GM21360 (cell line): ENCODE measurements around the gene SLC32A1.

ENCODE experiments used
- ATAC-seq: cut with Tn5 transposase; IDR thresholded peaks from one replicate; pipeline ENCODE4 v1.9.1; 2021; ENCODE audit warnings: mild to moderate bottlenecking, moderate library complexity; ENCODE audit not compliant: unreplicated experiment

SLC32A1 gene

GRCh38 chr20:38751360-38751976 is 27.2 kb downstream of the SLC32A1 start:
- no peak for ATAC-seq

DNA sequence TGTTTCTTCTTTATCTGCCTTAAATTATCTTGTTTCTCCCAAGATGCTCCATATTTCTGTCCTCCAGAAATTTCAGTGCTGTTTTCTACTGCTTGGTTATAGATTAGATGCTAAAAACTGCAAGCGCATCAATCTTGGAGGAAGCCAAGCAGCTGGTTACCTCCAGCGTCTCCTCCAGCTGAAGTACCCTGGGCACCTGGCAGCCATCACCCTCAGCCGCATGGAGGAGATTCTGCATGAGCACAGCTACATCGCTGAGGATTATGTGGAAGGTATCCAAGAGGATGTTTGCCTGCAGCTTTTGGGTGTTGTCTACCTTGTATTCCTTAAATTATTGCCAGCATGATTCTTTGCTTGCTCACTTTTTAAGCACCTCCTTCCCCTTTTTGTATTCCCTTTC is 27.7 kb downstream of the SLC32A1 start:
- no peak for ATAC-seq

- no peak for ATAC-seq
Observed at GRCh38 chr20:38754924-38755323, 30.6 kb downstream of the SLC32A1 start.

DNA sequence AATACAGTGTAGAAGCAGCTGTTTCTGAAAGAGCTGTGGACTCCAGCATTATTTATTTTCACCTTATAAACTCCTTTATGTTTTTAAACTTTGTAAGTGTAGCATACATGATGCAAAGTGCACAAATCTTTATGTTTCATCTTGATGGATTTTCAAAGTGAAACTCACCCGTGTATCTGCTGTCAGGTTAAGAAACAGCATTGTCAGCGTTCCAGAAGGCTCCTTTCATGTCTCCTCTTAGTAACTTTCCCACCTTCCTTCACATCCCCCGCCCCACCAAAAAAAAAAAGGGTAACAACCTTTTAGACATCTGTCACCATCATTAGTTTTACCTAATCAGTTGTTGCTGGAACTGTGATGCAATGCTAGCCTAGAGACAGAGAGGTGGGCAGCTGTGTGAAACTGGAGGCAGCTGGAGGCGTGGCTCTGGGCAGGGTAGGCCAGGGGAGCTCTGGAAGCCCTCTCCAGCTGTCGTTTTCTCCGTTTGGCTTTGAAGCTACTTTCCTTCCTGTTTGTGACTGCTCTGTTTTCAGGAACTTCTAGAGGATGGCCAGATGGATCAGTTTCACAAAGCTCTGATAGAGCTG is 31.1 kb downstream of the SLC32A1 start:
- no peak for ATAC-seq

- ATAC-seq = no peak
Observed at GRCh38 chr20:38757145-38757775, 33.0 kb downstream of the SLC32A1 start.

DNA sequence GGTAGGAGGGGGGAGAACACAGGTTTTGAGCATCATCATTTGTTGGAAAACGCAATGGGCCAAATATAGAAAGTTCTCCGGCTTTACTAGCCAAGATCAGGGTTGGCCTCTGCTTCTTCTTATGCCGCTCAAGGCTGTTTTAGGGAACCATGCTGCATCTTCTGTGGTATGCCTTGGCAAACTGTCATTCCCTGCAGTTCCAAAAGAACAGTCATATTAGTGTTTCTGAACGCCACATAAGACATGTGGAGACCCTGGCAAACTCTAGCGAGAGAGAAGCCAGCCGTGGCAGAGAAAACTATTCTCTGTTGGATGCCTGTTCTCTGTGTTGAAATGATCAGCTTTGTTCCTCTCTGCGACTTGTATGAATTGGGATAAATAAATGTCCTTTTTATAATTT is 34.8 kb downstream of the SLC32A1 start:
- no peak for ATAC-seq

DNA sequence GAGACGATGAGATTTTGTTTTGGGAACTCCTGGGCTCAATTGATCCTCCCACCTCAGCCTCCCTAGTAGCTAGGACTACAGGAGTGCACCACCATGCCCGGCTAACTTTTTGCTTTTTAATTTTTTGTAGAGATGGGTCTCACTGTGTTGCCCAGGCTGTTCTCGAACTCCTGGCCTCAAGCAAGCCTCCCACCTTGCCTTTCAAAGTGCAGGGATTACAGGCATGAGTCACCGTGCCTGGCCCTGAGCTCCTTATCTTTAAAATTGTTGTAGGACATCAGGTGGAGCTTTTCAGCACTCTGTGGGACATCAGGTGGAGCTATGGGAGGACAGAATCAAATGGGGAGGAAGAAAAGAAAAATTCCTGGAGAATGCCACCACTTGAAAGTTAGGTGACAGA is 36.7 kb downstream of the SLC32A1 start:
- no peak for ATAC-seq

DNA sequence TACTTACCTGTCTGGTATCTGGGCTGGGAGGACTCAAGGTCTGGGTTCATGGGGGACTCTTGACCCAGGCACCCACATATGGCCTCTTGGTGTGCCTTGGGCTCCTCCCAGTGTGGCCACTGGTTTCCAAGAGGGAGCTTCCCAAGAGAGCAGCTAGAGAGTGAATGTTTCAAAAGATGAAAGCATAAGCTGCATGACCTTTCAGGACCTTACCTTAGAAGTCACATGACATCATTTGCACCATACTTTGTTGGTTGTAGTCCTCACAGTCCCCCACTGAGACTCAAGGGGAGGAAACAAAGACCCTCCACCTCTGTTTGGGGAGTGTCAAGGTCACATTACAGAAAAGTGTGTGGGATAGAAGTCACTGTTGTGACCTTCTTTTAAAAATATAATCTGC is 37.9 kb downstream of the SLC32A1 start:
- no peak for ATAC-seq

GRCh38 chr20:38763616-38764015 is 39.3 kb downstream of the SLC32A1 start:
- ATAC-seq = no peak

DNA sequence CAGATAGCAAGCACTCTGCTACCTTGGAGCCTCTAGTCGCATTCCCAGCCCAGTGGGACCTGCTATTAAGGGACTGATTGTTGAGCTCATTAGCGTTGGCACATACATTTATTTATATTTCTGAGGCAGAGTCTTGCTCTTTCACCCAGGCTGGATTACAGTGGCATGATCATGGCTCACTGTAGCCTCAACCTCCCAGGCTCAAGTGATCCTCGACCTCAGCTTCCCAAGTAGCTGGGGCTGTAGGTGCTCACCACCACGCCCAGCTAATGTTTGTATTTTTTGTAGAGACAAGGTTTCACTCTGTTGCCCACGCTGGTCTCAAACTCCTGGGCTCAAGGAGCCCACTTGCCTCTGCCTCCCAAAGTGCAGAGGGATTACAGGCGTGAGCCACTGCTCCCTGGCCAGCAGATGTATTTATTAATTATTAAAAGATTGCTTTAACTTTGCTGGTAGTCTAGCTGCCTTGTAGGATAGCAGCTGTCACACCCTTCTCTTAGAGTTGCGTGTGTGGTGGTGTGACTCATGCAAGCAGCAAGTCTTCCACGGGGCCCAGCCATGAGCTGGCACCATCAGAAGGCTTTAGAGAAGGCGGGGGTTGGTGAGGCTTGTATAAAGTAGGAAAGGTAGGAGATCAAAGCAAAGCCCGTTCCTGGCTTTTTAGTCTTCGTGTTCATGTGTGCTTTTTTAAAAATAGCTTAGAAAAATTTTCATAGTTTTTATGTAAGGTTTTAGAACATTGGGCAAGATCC is 40.5 kb downstream of the SLC32A1 start:
- no peak for ATAC-seq

GRCh38 chr20:38766071-38766470 is 41.8 kb downstream of the SLC32A1 start:
- ATAC-seq = no peak

GRCh38 chr20:38769376-38770295 is 45.4 kb downstream of the SLC32A1 start:
- no peak for ATAC-seq

DNA sequence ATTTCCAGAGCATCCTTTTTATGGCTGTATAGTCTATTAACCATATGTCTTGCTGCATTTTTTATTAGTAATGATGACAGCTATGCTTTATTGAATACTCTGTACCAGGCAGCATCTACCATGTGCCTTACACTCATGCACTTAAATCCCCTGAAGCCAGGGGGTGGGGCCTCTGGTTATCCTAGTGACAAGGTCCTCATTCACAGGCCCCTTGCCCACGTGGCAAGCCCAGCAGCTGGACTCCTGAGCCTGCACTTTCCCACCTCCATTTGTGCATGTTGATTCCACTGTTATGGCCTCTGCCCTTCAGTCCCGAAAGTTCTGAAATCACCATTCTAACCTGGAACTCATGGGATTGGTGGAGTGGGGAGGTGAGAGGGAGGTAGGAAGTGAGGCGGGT is 46.3 kb downstream of the SLC32A1 start:
- no peak for ATAC-seq

DNA sequence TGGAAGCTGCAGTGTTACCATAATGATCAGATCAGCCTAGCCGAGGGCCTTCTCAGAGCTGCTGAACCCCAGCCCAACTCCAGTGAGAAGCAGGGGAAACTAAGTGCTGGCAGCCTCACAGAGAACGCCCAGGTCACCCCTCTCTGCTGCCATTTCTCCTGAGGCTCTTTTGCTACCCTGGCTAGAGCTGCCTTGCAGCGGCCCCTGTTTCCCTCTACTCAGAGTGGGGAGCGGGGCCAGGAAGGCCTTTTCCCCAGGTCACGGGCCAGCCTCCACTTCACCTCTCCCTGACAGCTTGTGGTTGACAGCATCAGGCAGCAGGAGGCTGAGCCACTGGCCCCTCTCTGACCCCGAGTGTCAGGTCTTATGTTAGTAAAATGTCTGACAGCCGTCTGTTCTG is 46.7 kb downstream of the SLC32A1 start:
- no peak for ATAC-seq

DNA sequence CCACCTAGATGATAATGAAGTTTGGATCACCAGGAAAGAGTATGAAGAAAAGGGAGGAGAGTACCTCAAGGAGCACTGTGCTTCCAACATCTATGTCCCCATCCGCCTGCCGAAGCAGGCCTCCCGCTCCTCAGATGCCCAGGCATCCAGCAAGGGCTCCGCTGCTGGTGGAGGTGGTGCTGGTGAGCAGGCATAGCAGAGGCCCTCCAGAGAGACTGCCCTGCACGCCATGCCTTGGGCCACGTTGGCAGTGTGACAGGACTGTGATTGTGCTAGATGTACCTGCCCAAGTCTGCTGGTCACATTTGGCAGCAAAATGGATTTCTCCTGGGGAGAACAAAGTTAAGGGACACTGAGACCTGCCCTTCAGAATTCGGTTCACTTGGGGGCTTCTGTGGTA is 47.3 kb downstream of the SLC32A1 start:
- no peak for ATAC-seq

DNA sequence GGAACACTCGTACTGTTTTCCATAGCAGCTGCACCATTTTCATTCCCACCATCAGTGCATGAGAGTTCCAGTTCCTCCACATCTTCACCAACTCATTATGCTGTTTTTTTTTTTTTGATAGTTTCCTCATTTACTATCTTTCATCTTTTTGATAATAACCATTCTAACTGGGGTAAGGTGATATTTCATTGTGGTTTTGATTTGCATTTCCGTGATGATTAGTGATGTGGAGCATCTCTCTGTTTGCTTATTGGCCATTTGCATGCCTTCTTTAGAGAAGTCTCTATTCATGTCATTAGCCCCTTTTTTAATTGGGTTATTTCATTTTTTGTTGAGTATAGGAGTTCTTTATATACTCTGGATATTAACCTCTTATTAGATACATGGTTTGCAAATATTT is 49.9 kb downstream of the SLC32A1 start:
- ATAC-seq = no peak

GRCh38 chr20:38776363-38776762 is 52.1 kb downstream of the SLC32A1 start:
- no peak for ATAC-seq
